Measurements from ENCODE around the gene NEXN.
"Not testable (repeated sequence)": the region's sequence is repeated elsewhere in the genome, so short reads cannot be mapped to it uniquely, and the experiment has no call there.

NEXN gene

GRCh38 chr1:77961392-77961791 lies 73.0 kb downstream of the NEXN start:
- DNase-seq (ENCODE audit: low read depth, low spot score), result no peak

GRCh38 chr1:77966291-77966690 lies 77.9 kb downstream of the NEXN start:
- DNase-seq (ENCODE audit: low read depth, low spot score), result no peak

GRCh38 chr1:77970192-77970591 lies 81.8 kb downstream of the NEXN start:
- no peak for DNase-seq (ENCODE audit: low read depth, low spot score)

GRCh38 chr1:77972080-77972479 lies 83.7 kb downstream of the NEXN start:
- DNase-seq (ENCODE audit: low read depth, low spot score), result no peak

GRCh38 chr1:77975386-77975785 lies 87.0 kb downstream of the NEXN start:
- DNase-seq (ENCODE audit: low read depth, low spot score), result no peak

- DNase-seq (ENCODE audit: low read depth, low spot score), result no peak
Measured at GRCh38 chr1:77975907-77976306, 87.5 kb downstream of the NEXN start.

- DNase-seq (ENCODE audit: low read depth, low spot score), result no peak
Measured at GRCh38 chr1:77976433-77977076, 88.1 kb downstream of the NEXN start.

- no peak for DNase-seq (ENCODE audit: low read depth, low spot score)
Measured at GRCh38 chr1:77977989-77978292, 89.5 kb downstream of the NEXN start.

GRCh38 chr1:77978293-77978968 lies 90.0 kb downstream of the NEXN start:
- DNase-seq (ENCODE audit: low read depth, low spot score), result peak; percentile 59

GRCh38 chr1:77978969-77979876 lies 90.8 kb downstream of the NEXN start, which contains the start of gene FUBP1:
TSS of gene FUBP1 (minus strand) at chr1:77979072. CDS start at chr1:77979004, 68 bp downstream.
- peak; percentile 95 for DNase-seq (ENCODE audit: low read depth, low spot score)

- DNase-seq (ENCODE audit: low read depth, low spot score), result not testable (repeated sequence)
Measured at GRCh38 chr1:77983352-77983996, 95.0 kb downstream of the NEXN start.

GRCh38 chr1:77983997-77984355 lies 95.6 kb downstream of the NEXN start:
- no peak for DNase-seq (ENCODE audit: low read depth, low spot score)

GRCh38 chr1:77984629-77985028 lies 96.2 kb downstream of the NEXN start:
- no peak for DNase-seq (ENCODE audit: low read depth, low spot score)

GRCh38 chr1:77986810-77987209 lies 98.4 kb downstream of the NEXN start:
- no peak for DNase-seq (ENCODE audit: low read depth, low spot score)

GRCh38 chr1:77987919-77988318 lies 99.5 kb downstream of the NEXN start:
- DNase-seq (ENCODE audit: low read depth, low spot score), result no peak

- DNase-seq (ENCODE audit: low read depth, low spot score), result no peak
Measured at GRCh38 chr1:77989744-77990143, 101.3 kb downstream of the NEXN start.

- DNase-seq (ENCODE audit: low read depth, low spot score), result no peak
Measured at GRCh38 chr1:77990629-77991204, 102.3 kb downstream of the NEXN start.

- DNase-seq (ENCODE audit: low read depth, low spot score), result no peak
Measured at GRCh38 chr1:77991638-77992037, 103.2 kb downstream of the NEXN start.
